Measurements from ENCODE around the gene ELP2. TPM values are rescaled to one million over a fixed set of nuclear protein-coding genes. Genes with fewer than 3 reads are reported as not detected.

Gene ELP2
- total RNA-seq, 1 experiment from 2014 or later, result 137 TPM

- no CpG with 5 or more reads among the region's 5 CpGs for WGBS (ENCODE audit: extremely low coverage, insufficient read length, low lambda C conversion rate)
Observed at GRCh38 chr18:36169938-36170337, 40.2 kb downstream of the ELP2 start.

More at GRCh38 chr18:36169938-36170337, 40.2 kb downstream of the ELP2 start:
- Histone ChIP-seq H2AFZ (ENCODE audit: low read length) (no peak overlapping the region), H3K14ac (ENCODE audit: insufficient read depth, low read length) (no peak overlapping the region), H3K9ac (ENCODE audit: extremely low read depth, insufficient read length, low read length) (no peak overlapping the region), H2BK15ac (ENCODE audit: low read depth, low read length) (no peak overlapping the region), H4K5ac (ENCODE audit: insufficient read length, low read depth, low read length) (no peak overlapping the region), H3K9me3 (ENCODE audit: control insufficient read depth, low read depth, low read length) (no peaks in the 10 kb centered on the region), H3K18ac (ENCODE audit: insufficient read length, low read depth, low read length) (no peak overlapping the region), H4K8ac (replicated peaks; ENCODE audit: insufficient read length, low read depth, low read length) (no peak overlapping the region), H2BK20ac (ENCODE audit: low read depth, low read length, poor library complexity, severe bottlenecking) (no peak overlapping the region), H3K79me1 (ENCODE audit: insufficient read depth, low read depth, low read length, poor library complexity, severe bottlenecking) (no peaks in the 10 kb centered on the region), H3T11ph (ENCODE audit: low read length) (no peak overlapping the region), H3K23ac (ENCODE audit: insufficient read length, low read depth, low read length) (no peak overlapping the region), H2AK5ac (ENCODE audit: insufficient read length, low read length) (no peak overlapping the region), H3K27me3 (ENCODE audit: insufficient read depth, low read length) (no peaks in the 10 kb centered on the region), H3K27ac (ENCODE audit: insufficient read length, low read depth, low read length) (no peak overlapping the region), H3K4ac (ENCODE audit: low read depth, low read length) (no peak overlapping the region), H2BK5ac (ENCODE audit: insufficient read length, low read length) (no peak overlapping the region), H3K56ac (ENCODE audit: insufficient read length, low read depth, low read length) (no peak overlapping the region), H3K23me2 (ENCODE audit: insufficient read length, low read depth, low read length, poor library complexity, severe bottlenecking) (no peaks in the 10 kb centered on the region), H4K91ac (ENCODE audit: insufficient read length, low read depth, low read length) (no peak overlapping the region), H3K4me2 (ENCODE audit: insufficient read depth, insufficient read length, low read length) (no peak overlapping the region), H3K79me2 (ENCODE audit: insufficient read depth, low read length) (no peaks in the 10 kb centered on the region), H3K4me1 (ENCODE audit: insufficient read depth, low read length) (no peaks in the 10 kb centered on the region), H2BK12ac (ENCODE audit: insufficient read length, low read depth, low read length) (no peak overlapping the region), H4K20me1 (ENCODE audit: control insufficient read depth, insufficient read depth, insufficient read length) (no peaks in the 10 kb centered on the region), H2BK120ac (ENCODE audit: low read depth, low read length, poor library complexity, severe bottlenecking) (no peak overlapping the region)
- no peak for DNase-seq
- no peaks in the 10 kb centered on the region for H3K9me3 Mint-ChIP-seq
- H3K4me3 Mint-ChIP-seq, result no peak overlapping the region
- H3K27me3 Mint-ChIP-seq (ENCODE audit: low read depth), result no peaks in the 10 kb centered on the region
- H3K27ac Mint-ChIP-seq, result no peak overlapping the region
- H3K36me3 Mint-ChIP-seq (ENCODE audit: insufficient read depth in 1 of 3, low read depth in 3 of 3), result peaks cover 45 to 83% (median 60%) of the 10 kb centered on the region in 3 experiments
- H3K4me1 Mint-ChIP-seq, result no peaks in the 10 kb centered on the region
- no peak for TF ChIP-seq CTCF (conservative IDR thresholded peaks at IDR 0.05)
